ENCODE results near the gene TXLNA.

Gene TXLNA

DNA sequence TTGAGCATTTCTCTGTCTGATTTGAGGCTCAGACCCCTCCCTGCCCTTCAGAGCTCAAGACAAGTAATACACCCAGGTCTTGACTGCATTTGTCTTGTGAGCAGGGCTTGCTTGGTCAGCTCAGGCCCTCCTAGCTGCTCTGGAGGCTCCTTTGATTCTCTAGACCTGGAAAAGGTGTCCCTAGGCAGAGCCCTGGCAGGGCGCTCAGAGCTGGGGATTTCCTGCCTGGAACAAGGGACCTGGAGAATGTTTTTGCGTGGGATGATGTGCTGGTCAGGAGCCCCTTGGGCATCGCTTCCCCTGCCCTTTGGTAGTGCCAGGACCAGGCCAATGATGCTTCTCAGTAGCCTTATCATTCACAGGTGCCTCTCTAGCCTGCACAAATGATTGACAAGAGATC lies 16.1 kb downstream of the TXLNA start:
- no peaks in the 10 kb centered on the region for H3K27me3 ChIP-seq (ENCODE audit: low read length)
- no peaks in the 10 kb centered on the region for H3K9me3 ChIP-seq (ENCODE audit: insufficient read depth, low read length)
- TF ChIP-seq EZH2phosphoT487 (conservative IDR thresholded peaks at IDR 0.05; ENCODE audit: low read length) = no peak
- TF ChIP-seq, protein P1, sequence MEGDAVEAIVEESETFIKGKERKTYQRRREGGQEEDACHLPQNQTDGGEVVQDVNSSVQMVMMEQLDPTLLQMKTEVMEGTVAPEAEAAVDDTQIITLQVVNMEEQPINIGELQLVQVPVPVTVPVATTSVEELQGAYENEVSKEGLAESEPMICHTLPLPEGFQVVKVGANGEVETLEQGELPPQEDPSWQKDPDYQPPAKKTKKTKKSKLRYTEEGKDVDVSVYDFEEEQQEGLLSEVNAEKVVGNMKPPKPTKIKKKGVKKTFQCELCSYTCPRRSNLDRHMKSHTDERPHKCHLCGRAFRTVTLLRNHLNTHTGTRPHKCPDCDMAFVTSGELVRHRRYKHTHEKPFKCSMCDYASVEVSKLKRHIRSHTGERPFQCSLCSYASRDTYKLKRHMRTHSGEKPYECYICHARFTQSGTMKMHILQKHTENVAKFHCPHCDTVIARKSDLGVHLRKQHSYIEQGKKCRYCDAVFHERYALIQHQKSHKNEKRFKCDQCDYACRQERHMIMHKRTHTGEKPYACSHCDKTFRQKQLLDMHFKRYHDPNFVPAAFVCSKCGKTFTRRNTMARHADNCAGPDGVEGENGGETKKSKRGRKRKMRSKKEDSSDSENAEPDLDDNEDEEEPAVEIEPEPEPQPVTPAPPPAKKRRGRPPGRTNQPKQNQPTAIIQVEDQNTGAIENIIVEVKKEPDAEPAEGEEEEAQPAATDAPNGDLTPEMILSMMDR (IDR thresholded peaks at IDR 0.05; ENCODE audit: insufficient read depth, low read length, poor library complexity, severe bottlenecking) = no peak
- 0 out of 2 replicates have a peak, but pooled peaks cover 9% of the 10 kb centered on the region for H3F3A ChIP-seq (ENCODE audit: insufficient read depth)
- H3K27ac ChIP-seq (ENCODE audit: low read depth, low read length) = no peak overlapping the region
- H3K9ac ChIP-seq (ENCODE audit: low read length) = no peak overlapping the region
- no peak overlapping the region for H3K4me2 ChIP-seq (ENCODE audit: low read depth, low read length, poor library complexity, severe bottlenecking)
- no peak overlapping the region for H3K4me3 ChIP-seq (ENCODE audit: insufficient read depth, low read length, poor library complexity, severe bottlenecking)
- H3K9me2 ChIP-seq (replicated peaks; ENCODE audit: insufficient read depth, low read length) = no peaks in the 10 kb centered on the region
- H2AFZ ChIP-seq (ENCODE audit: low read depth, low read length, severe bottlenecking) = no peak overlapping the region
- peaks cover 19% of the 10 kb centered on the region for H3K36me3 ChIP-seq (ENCODE audit: low read length)
- H3K79me2 ChIP-seq (ENCODE audit: insufficient read depth, low read length) = no peaks in the 10 kb centered on the region
- no peaks in the 10 kb centered on the region for H4K20me1 ChIP-seq (ENCODE audit: low read depth, low read length)

DNA sequence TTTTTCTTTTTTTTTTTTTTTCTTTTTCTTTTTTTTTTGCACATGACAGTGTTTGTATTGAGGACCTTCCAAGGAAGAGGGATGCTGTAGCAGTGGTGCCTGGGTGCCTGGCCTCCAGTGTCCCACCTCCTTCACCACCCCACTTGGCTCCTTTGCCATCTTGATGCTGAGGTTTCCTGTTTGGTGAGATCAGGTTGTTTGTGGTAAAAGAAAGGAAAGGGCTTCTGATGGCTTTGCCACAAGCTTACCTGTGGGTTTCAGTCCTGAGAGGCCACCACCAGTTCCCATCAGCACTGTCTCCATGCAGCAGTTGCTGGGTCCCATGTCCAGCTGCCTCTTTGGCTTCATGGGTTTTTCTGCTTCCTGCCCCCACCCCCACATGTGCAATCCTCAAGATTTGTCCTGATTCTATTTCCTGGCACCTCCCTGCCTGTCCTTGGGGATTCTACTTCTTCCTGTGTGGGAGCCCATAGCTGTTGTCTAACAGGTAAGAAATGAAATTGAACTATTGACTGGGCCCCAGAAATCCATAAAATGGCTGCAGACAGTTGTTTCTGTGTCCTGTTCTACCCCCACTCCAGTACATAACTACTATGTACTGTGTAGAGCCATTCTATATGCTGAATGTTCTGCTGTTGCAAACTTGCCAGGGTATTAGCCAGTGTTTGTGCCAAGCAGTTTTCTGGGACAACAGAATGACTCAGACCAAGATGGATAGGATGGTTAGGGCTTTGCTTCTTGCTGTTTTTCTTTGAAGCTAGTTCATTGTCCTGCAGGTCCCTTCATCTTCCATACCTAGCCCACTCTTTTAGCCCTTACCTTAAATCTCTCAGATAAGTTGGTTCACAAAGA lies 16.7 kb downstream of the TXLNA start:
- H3F3A ChIP-seq (ENCODE audit: insufficient read depth) = peaks cover 11% of the 10 kb centered on the region
- no peak overlapping the region for H2AFZ ChIP-seq (ENCODE audit: low read depth, low read length, severe bottlenecking)
- H3K27ac ChIP-seq (ENCODE audit: low read depth, low read length) = no peak overlapping the region
- no peaks in the 10 kb centered on the region for H3K79me2 ChIP-seq (ENCODE audit: insufficient read depth, low read length)
- H3K9me3 ChIP-seq (ENCODE audit: insufficient read depth, low read length) = no peaks in the 10 kb centered on the region
- no peaks in the 10 kb centered on the region for H4K20me1 ChIP-seq (ENCODE audit: low read depth, low read length)
- H3K9ac ChIP-seq (ENCODE audit: low read length) = no peak overlapping the region
- H3K4me2 ChIP-seq (ENCODE audit: low read depth, low read length, poor library complexity, severe bottlenecking) = no peak overlapping the region
- H3K4me3 ChIP-seq (ENCODE audit: insufficient read depth, low read length, poor library complexity, severe bottlenecking) = no peak overlapping the region
- no peaks in the 10 kb centered on the region for H3K9me2 ChIP-seq (replicated peaks; ENCODE audit: insufficient read depth, low read length)
- H3K27me3 ChIP-seq (ENCODE audit: low read length) = no peaks in the 10 kb centered on the region
- H3K36me3 ChIP-seq (ENCODE audit: low read length) = peaks cover 18% of the 10 kb centered on the region
- TF ChIP-seq EZH2phosphoT487 (conservative IDR thresholded peaks at IDR 0.05; ENCODE audit: low read length) = no peak
- TF ChIP-seq, protein P1 (IDR thresholded peaks at IDR 0.05; ENCODE audit: insufficient read depth, low read length, poor library complexity, severe bottlenecking) = no peak

DNA sequence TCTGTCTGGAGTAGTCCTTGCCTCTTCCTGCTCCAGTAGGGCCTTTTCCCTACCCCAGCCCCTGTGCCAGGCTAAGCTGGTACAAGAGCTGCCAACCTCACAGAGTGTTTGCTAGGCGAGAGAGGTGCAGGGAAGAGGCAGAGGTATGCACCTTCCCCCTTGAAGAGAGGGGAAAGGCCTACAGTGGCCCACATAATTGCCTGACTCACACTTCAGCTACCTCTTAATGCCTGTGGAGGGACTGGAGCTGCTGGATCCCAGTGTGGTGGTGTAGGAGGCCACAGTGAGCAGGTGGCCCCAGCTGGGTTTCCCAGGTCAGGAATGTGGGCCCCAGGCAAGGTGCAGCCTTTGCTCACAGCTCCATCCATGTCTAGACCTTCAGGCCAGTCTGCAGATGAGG lies 17.6 kb downstream of the TXLNA start:
- no peaks in the 10 kb centered on the region for H3K9me3 ChIP-seq (ENCODE audit: insufficient read depth, low read length)
- H3K36me3 ChIP-seq (ENCODE audit: low read length) = peaks cover 9% of the 10 kb centered on the region; the same call in 1 of the 2 replicates
- H3K4me3 ChIP-seq (ENCODE audit: insufficient read depth, low read length, poor library complexity, severe bottlenecking) = no peak overlapping the region
- no peak overlapping the region for H3K27ac ChIP-seq (ENCODE audit: low read depth, low read length)
- TF ChIP-seq, protein P1 (IDR thresholded peaks at IDR 0.05; ENCODE audit: insufficient read depth, low read length, poor library complexity, severe bottlenecking) = no peak
- TF ChIP-seq EZH2phosphoT487 (conservative IDR thresholded peaks at IDR 0.05; ENCODE audit: low read length) = no peak
- H3K4me2 ChIP-seq (ENCODE audit: low read depth, low read length, poor library complexity, severe bottlenecking) = no peak overlapping the region
- no peak overlapping the region for H2AFZ ChIP-seq (ENCODE audit: low read depth, low read length, severe bottlenecking)
- no peaks in the 10 kb centered on the region for H4K20me1 ChIP-seq (ENCODE audit: low read depth, low read length)
- no peaks in the 10 kb centered on the region for H3K9me2 ChIP-seq (replicated peaks; ENCODE audit: insufficient read depth, low read length)
- H3K9ac ChIP-seq (ENCODE audit: low read length) = no peak overlapping the region
- no peaks in the 10 kb centered on the region for H3K27me3 ChIP-seq (ENCODE audit: low read length)
- H3K79me2 ChIP-seq (ENCODE audit: insufficient read depth, low read length) = 0 out of 2 replicates have a peak, but pooled peaks cover 1% of the 10 kb centered on the region
- peaks cover 16% of the 10 kb centered on the region for H3F3A ChIP-seq (ENCODE audit: insufficient read depth)
